Upper lobe of right lung (tissue), 1 donor: ENCODE measurements around the gene DROSHA. TPM values are rescaled to one million over a fixed set of nuclear protein-coding genes. Genes with fewer than 3 reads are reported as not detected.
"Not testable (repeated sequence)": the region's sequence is repeated elsewhere in the genome, so short reads cannot be mapped to it uniquely, and the experiment has no call there.

Experiments
- ATAC-seq: fragments of 200-7000 bp; cut with Tn5 transposase; one replicate; pipeline ENCODE4 v1.9.1; 2020; ENCODE audit warnings: mild to moderate bottlenecking, moderate library complexity
- DNase-seq: peaks from one replicate; pipeline ENCODE4 v3.0.0-alpha.2; 2020
- H3K27ac ChIP-seq: fragments of 200-600 bp; one replicate; pipeline ENCODE4 v1.8.0; 2022
- H3K27me3 ChIP-seq: fragments of 200-600 bp; one replicate; pipeline ENCODE4 v1.8.0; 2022; ENCODE audit warnings: mild to moderate bottlenecking
- H3K36me3 ChIP-seq: fragments of 200-600 bp; one replicate; pipeline ENCODE4 v1.8.0; 2022
- H3K4me1 ChIP-seq: fragments of 200-600 bp; one replicate; pipeline ENCODE4 v1.8.0; 2022
- H3K4me3 ChIP-seq: fragments of 200-600 bp; one replicate; pipeline ENCODE4 v1.8.0; 2022; ENCODE audit warnings: mild to moderate bottlenecking
- H3K9me3 ChIP-seq: fragments of 200-600 bp; one replicate; pipeline ENCODE4 v1.8.0; 2022
- CTCF ChIP-seq: fragments of 200-600 bp; IDR thresholded peaks from one replicate; pipeline ENCODE4 v1.8.0; 2022; ENCODE audit warnings: antibody characterized with exemption
- intact Hi-C: fragments of 100-400 bp; cut with DNase I; formaldehyde crosslinking; loops from one replicate; pipeline ENCODE4 v1.11.0; 2022
- total RNA-seq: library from RNA; stranded (reverse); fragmentation: NEBNext Ultra II Directional; extraction: Animal tissue kit (Norgen Biotek cat#: 25700); gene quantifications from one replicate; pipeline ENCODE4 v1.2.1, GENCODE V29; 2021
- donor health status: DM: no; HTN: yes; CAD: no; lungs with severe emphysema.

Gene DROSHA
- total RNA-seq, 1 donor from 2014 or later = 50.9 TPM

GRCh38 chr5:31559942-31560341, 28.0 kb upstream of the DROSHA start:
- Histone ChIP-seq H3K4me1 (no peaks in the 10 kb centered on the region), H3K4me3 (no peak overlapping the region), H3K36me3 (peaks cover 8% of the 10 kb centered on the region), H3K27ac (no peak overlapping the region), H3K9me3 (no peaks in the 10 kb centered on the region), H3K27me3 (no peaks in the 10 kb centered on the region)
- intact Hi-C loops = no loop called here
- ATAC-seq (no peak), DNase-seq (no peak)
- TF ChIP-seq CTCF = no peak

- ATAC-seq (no peak), DNase-seq (no peak)
- no peak overlapping the region for H3K4me3 ChIP-seq
- no peaks in the 10 kb centered on the region for H3K4me1 ChIP-seq
- H3K9me3 ChIP-seq = no peaks in the 10 kb centered on the region
- H3K36me3 ChIP-seq = peaks cover 38% of the 10 kb centered on the region
- intact Hi-C loops = no loop called here
- TF ChIP-seq CTCF = no peak
- no peak overlapping the region for H3K27ac ChIP-seq
- no peaks in the 10 kb centered on the region for H3K27me3 ChIP-seq
Measured at GRCh38 chr5:31556461-31556860, 24.6 kb upstream of the DROSHA start.

GRCh38 chr5:31554552-31554951, 22.7 kb upstream of the DROSHA start:
- ATAC-seq = no peak
- no peak for TF ChIP-seq CTCF
- H3K27ac ChIP-seq = no peak overlapping the region
- no peak for DNase-seq
- H3K27me3 ChIP-seq = no peaks in the 10 kb centered on the region
- intact Hi-C loops = no loop called here
- peaks cover 50% of the 10 kb centered on the region for H3K36me3 ChIP-seq
- H3K4me3 ChIP-seq = no peak overlapping the region
- H3K9me3 ChIP-seq = no peaks in the 10 kb centered on the region
- no peaks in the 10 kb centered on the region for H3K4me1 ChIP-seq

GRCh38 chr5:31553863-31554262, 22.0 kb upstream of the DROSHA start:
- ATAC-seq = no peak
- no peak for TF ChIP-seq CTCF
- H3K4me3 ChIP-seq = no peak overlapping the region
- no peak overlapping the region for H3K27ac ChIP-seq
- intact Hi-C loops = no loop called here
- no peaks in the 10 kb centered on the region for H3K27me3 ChIP-seq
- DNase-seq = no peak
- H3K4me1 ChIP-seq = no peaks in the 10 kb centered on the region
- H3K9me3 ChIP-seq = no peaks in the 10 kb centered on the region
- peaks cover 54% of the 10 kb centered on the region for H3K36me3 ChIP-seq

GRCh38 chr5:31551878-31552277, 20.0 kb upstream of the DROSHA start:
- Histone ChIP-seq H3K4me3 (no peak overlapping the region), H3K27ac (no peak overlapping the region), H3K36me3 (peaks cover 74% of the 10 kb centered on the region), H3K4me1 (no peaks in the 10 kb centered on the region), H3K9me3 (no peaks in the 10 kb centered on the region), H3K27me3 (no peaks in the 10 kb centered on the region)
- no peak for TF ChIP-seq CTCF
- DNase-seq (no peak), ATAC-seq (no peak)
- intact Hi-C loops = no loop called here

- ATAC-seq, H3K27me3 ChIP-seq, H3K4me1 ChIP-seq, H3K9me3 ChIP-seq, intact Hi-C loops, H3K27ac ChIP-seq, DNase-seq, H3K4me3 ChIP-seq: not testable (repeated sequence)
- peaks cover 90% of the 10 kb centered on the region for H3K36me3 ChIP-seq
Measured at GRCh38 chr5:31549114-31549513, 17.2 kb upstream of the DROSHA start.
